GM18526 (cell line): ENCODE results near the gene GRPEL1.

Experiments
- POLR2A ChIP-seq: IDR thresholded peaks from 3 replicates; pipeline ENCODE4 v1.6.1; 2011; ENCODE audit not compliant: insufficient read length; ENCODE audit errors: extremely low read depth

The GRPEL1 gene

GRCh38 chr4:7025040-7025602 is 42.7 kb downstream of the GRPEL1 start:
- TF ChIP-seq POLR2A: no peak

- TF ChIP-seq POLR2A: no peak
Measured at GRCh38 chr4:7024336-7024890, 43.5 kb downstream of the GRPEL1 start.

- no peak for TF ChIP-seq POLR2A
Measured at GRCh38 chr4:7023901-7024300, 44.0 kb downstream of the GRPEL1 start.

- TF ChIP-seq POLR2A: no peak
Measured at GRCh38 chr4:7023486-7023885, 44.4 kb downstream of the GRPEL1 start.

GRCh38 chr4:7021930-7022664 is 45.8 kb downstream of the GRPEL1 start:
- no peak for TF ChIP-seq POLR2A

GRCh38 chr4:7021355-7021754 is 46.5 kb downstream of the GRPEL1 start:
- TF ChIP-seq POLR2A: no peak

- TF ChIP-seq POLR2A: no peak
Measured at GRCh38 chr4:7020856-7021255, 47.0 kb downstream of the GRPEL1 start.

GRCh38 chr4:7020290-7020689 is 47.6 kb downstream of the GRPEL1 start:
- no peak for TF ChIP-seq POLR2A

- TF ChIP-seq POLR2A: no peak
Measured at GRCh38 chr4:7019367-7019766, 48.5 kb downstream of the GRPEL1 start.

GRCh38 chr4:7018281-7018680 is 49.6 kb downstream of the GRPEL1 start:
- no peak for TF ChIP-seq POLR2A

GRCh38 chr4:7017446-7018048 is 50.3 kb downstream of the GRPEL1 start:
- TF ChIP-seq POLR2A: no peak

- no peak for TF ChIP-seq POLR2A
Measured at GRCh38 chr4:7016512-7016911, 51.4 kb downstream of the GRPEL1 start.

GRCh38 chr4:7016086-7016485 is 51.8 kb downstream of the GRPEL1 start:
- TF ChIP-seq POLR2A: no peak

- no peak for TF ChIP-seq POLR2A
Measured at GRCh38 chr4:7015383-7016035, 52.4 kb downstream of the GRPEL1 start.

GRCh38 chr4:7014815-7015214 is 53.0 kb downstream of the GRPEL1 start:
- no peak for TF ChIP-seq POLR2A

GRCh38 chr4:7013175-7013574 is 54.7 kb downstream of the GRPEL1 start:
- TF ChIP-seq POLR2A: no peak

GRCh38 chr4:7009564-7009963 is 58.3 kb downstream of the GRPEL1 start:
- no peak for TF ChIP-seq POLR2A
